RWPE1 (cell line): ENCODE measurements around the gene ZNF787.
A peak's percentile ranks its signal among the peaks of the same experiment; 100 is the strongest.
"Not testable (repeated sequence)": the region's sequence is repeated elsewhere in the genome, so short reads cannot be mapped to it uniquely, and the experiment has no call there.

Source experiments
- CTCF ChIA-PET: fragments of 350-600 bp; sonication (Branson Sonifier 250); formaldehyde crosslinking; extraction: SDS; loops from one replicate; lab custom pipeline; 2021; lab: Yijun Ruan, JAX
- POLR2A ChIA-PET: fragments of 400-600 bp; formaldehyde crosslinking; extraction: SDS; loops from one replicate; lab custom pipeline; 2020; ENCODE audit warnings: antibody characterized with exemption; ENCODE audit not compliant: low non-redundant PET; lab: Yijun Ruan, JAX
- DNase-seq: peaks from one replicate; pipeline ENCODE4 v3.0.0; 2012; ENCODE audit warnings: low spot score
- H3K27ac ChIP-seq: fragments of 450-650 bp; 2 replicates; pipeline ENCODE4 v1.5.1; 2017
- CTCF ChIP-seq: fragments of 450-650 bp; conservative IDR thresholded peaks from 2 replicates; pipeline ENCODE4 v1.5.1; 2017; ENCODE audit warnings: low read depth, mild to moderate bottlenecking

The ZNF787 gene

GRCh38 chr19:56109226-56109625 is 11.9 kb downstream of the ZNF787 start:
- POLR2A ChIA-PET: no interaction called here
- H3K27ac ChIP-seq: peak overlapping the region; percentile 58
- DNase-seq: no peak
- CTCF ChIA-PET: no interaction called here
- no peak for TF ChIP-seq CTCF

- ChIA-PET CTCF (interaction anchor here (0.7 to 1.3 kb wide), 2 partner anchors 33 to 35 kb away, joined by 3 to 11 read pairs; no protein-coding TSS in a partner anchor), POLR2A (no interaction called here)
- peak overlapping the region; percentile 58 for H3K27ac ChIP-seq
- DNase-seq: no peak
- no peak for TF ChIP-seq CTCF
Measured at GRCh38 chr19:56108447-56109195, 12.5 kb downstream of the ZNF787 start.

GRCh38 chr19:56107626-56108351 is 13.3 kb downstream of the ZNF787 start:
- DNase-seq: no peak
- H3K27ac ChIP-seq: peak overlapping the region; percentile 58
- no peak for TF ChIP-seq CTCF
- ChIA-PET CTCF (interaction anchor here (0.7 to 1.3 kb wide), 2 partner anchors 32 to 34 kb away, joined by 3 to 11 read pairs; no protein-coding TSS in a partner anchor), POLR2A (no interaction called here)

DNA sequence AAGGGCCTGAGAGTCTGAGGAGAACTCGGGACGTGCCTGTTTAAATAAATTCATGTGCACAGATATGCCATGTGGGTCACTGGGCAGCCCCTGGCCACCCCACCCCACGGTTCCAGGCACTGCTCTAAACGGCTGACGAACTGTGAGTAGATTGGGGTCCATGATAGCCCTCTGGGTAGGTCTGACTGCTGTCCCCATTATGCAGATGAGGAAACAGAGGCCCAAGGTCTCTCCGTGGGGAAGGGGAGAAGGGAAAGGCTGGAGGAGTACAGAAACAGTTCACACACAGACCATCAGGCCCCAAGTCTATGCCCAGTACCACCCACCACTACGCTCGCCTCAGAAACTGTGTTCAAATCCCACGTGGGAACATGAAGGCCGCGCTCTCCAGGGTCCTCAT is 14.1 kb downstream of the ZNF787 start:
- TF ChIP-seq CTCF: no peak
- H3K27ac ChIP-seq: no peak overlapping the region; the same call in 1 of the 2 replicates
- CTCF ChIA-PET: no interaction called here
- no peak for DNase-seq
- POLR2A ChIA-PET: no interaction called here

DNA sequence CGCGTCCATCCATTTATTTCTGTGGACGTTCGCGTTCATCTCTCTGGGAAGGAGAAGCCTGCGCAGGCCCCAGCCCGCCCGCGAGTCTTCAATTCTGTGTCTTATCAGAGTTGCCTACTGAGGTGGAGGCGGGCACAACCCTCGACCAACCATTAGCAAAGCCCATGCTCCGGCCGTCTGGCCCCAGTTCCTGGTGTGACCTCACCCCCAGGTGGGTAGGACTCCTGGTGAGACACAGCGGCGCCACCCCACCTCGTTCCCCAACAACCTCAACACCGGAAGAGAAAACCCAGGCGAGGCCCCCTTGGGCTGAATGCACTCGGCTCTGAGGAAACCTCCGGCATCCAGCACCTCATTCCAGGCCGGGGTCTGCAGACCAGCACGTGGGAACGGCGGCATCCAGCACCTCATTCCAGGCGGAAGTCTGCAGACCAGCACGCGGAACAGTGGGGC is 14.7 kb downstream of the ZNF787 start:
- CTCF ChIA-PET: no interaction called here
- H3K27ac ChIP-seq: no peak overlapping the region
- DNase-seq: no peak
- TF ChIP-seq CTCF: no peak
- POLR2A ChIA-PET: no interaction called here

GRCh38 chr19:56105831-56106396 is 15.2 kb downstream of the ZNF787 start:
- DNase-seq, POLR2A ChIA-PET: not testable (repeated sequence)
- CTCF ChIA-PET: interaction anchor here (0.7 to 1.3 kb wide), 3 partner anchors 10 to 725 kb away, joined by 3 read pairs; no protein-coding TSS in a partner anchor
- H3K27ac ChIP-seq: peak overlapping the region; percentile 52; the same call in 1 of the 2 replicates
